SU-DHL-6 (cell line): ENCODE measurements around the gene SLC22A1.

Experiments
- CTCF ChIP-seq: fragments of 200-600 bp; sonication (generic); IDR thresholded peaks from one replicate; pipeline ENCODE4 v1.5.1; 2017; ENCODE audit warnings: antibody characterized with exemption, mild to moderate bottlenecking, low read length, moderate library complexity; ENCODE audit not compliant: insufficient read depth, poor library complexity, severe bottlenecking
- EZH2phosphoT487 ChIP-seq: fragments of 200-600 bp; sonication (generic), shearing (Covaris generic); conservative IDR thresholded peaks from 2 replicates; pipeline ENCODE4 v1.6.1; 2018; ENCODE audit warnings: mild to moderate bottlenecking, antibody characterized with exemption, low read length, moderate library complexity, mixed read lengths

- TF ChIP-seq CTCF (no peak), EZH2phosphoT487 (no peak)
Observed at GRCh38 chr6:160077526-160077925, 44.1 kb upstream of the SLC22A1 start.
